ENCODE data around the gene COQ5.

GRCh38 chr12:120470150-120470784 lies 58.7 kb downstream of the COQ5 start:
- no peak for TF ChIP-seq EZH2 (IDR thresholded peaks at IDR 0.05; ENCODE audit: low read length)
- no peak for TF ChIP-seq CTCF (optimal IDR thresholded peaks at IDR 0.05 in 1 of 3, IDR thresholded peaks at IDR 0.05 in 1 of 3, conservative IDR thresholded peaks at IDR 0.05 in 1 of 3; ENCODE audit: extremely low read depth in 1 of 3, insufficient read depth in 2 of 3, low read length in 3 of 3)
